Type B pancreatic cell (in vitro differentiated cells): ENCODE results near the gene RPLP2. TPM values are rescaled to one million over a fixed set of nuclear protein-coding genes. Genes with fewer than 3 reads are reported as not detected.

ENCODE experiments used
- DNase-seq: peaks from one replicate; pipeline ENCODE4 v3.0.0; 2021; ENCODE audit warnings: mixed read lengths; ENCODE audit not compliant: unreplicated experiment; ENCODE audit errors: extremely low spot score
- H3K27ac Mint-ChIP-seq: 2 replicates; pipeline ENCODE4 v1.8.0; 2021; ENCODE audit warnings: mild to moderate bottlenecking, mixed read lengths
- H3K27me3 Mint-ChIP-seq: 2 replicates; pipeline ENCODE4 v1.8.0; 2021; ENCODE audit warnings: mixed read lengths
- H3K36me3 Mint-ChIP-seq: 2 replicates; pipeline ENCODE4 v1.8.0; 2021; ENCODE audit warnings: mixed read lengths
- H3K4me1 Mint-ChIP-seq: one replicate; pipeline ENCODE4 v1.8.0; 2021; ENCODE audit warnings: mixed read lengths; ENCODE audit not compliant: unreplicated experiment
- H3K4me3 Mint-ChIP-seq: 2 replicates; pipeline ENCODE4 v1.8.0; 2021; ENCODE audit warnings: mild to moderate bottlenecking, mixed read lengths
- H3K9me3 Mint-ChIP-seq: 2 replicates; pipeline ENCODE4 v1.8.0; 2021; ENCODE audit warnings: mixed read lengths
- CTCF ChIP-seq: fragments of 200-600 bp; sonication (generic); conservative IDR thresholded peaks from 2 replicates; pipeline ENCODE4 v1.5.0; 2021; ENCODE audit warnings: antibody characterized with exemption, mild to moderate bottlenecking
- total RNA-seq: library from RNA; stranded (reverse); gene quantifications from 2 replicates; pipeline ENCODE4 v1.2.1, GENCODE V29; 2021; ENCODE audit warnings: low replicate concordance

RPLP2 gene
- total RNA-seq, 1 donor from 2014 or later = 1,985 TPM

- no peak for TF ChIP-seq CTCF
- Mint-ChIP-seq H3K27me3 (no peaks in the 10 kb centered on the region), H3K36me3 (peaks cover 4% of the 10 kb centered on the region), H3K27ac (no peak overlapping the region), H3K9me3 (no peaks in the 10 kb centered on the region), H3K4me3 (no peak overlapping the region), H3K4me1 (no peaks in the 10 kb centered on the region)
- no peak for DNase-seq
These were observed 42.9 kb upstream of the RPLP2 start for GRCh38 chr11:766936-767210.

- peaks cover 3% of the 10 kb centered on the region for H3K36me3 Mint-ChIP-seq
- no peak overlapping the region for H3K4me3 Mint-ChIP-seq
- H3K4me1 Mint-ChIP-seq = no peaks in the 10 kb centered on the region
- no peak overlapping the region for H3K27ac Mint-ChIP-seq
- H3K9me3 Mint-ChIP-seq = no peaks in the 10 kb centered on the region
- no peaks in the 10 kb centered on the region for H3K27me3 Mint-ChIP-seq
- DNase-seq = no peak
- no peak for TF ChIP-seq CTCF
These were observed 42.5 kb upstream of the RPLP2 start for GRCh38 chr11:767238-767637.

- TF ChIP-seq CTCF = no peak
- DNase-seq = no peak
- Mint-ChIP-seq H3K4me1 (no peaks in the 10 kb centered on the region), H3K27me3 (no peaks in the 10 kb centered on the region), H3K9me3 (no peaks in the 10 kb centered on the region), H3K36me3 (no peaks in the 10 kb centered on the region), H3K27ac (no peak overlapping the region), H3K4me3 (no peak overlapping the region)
These were observed 39.7 kb upstream of the RPLP2 start for GRCh38 chr11:769887-770641.

- no peak for DNase-seq
- H3K9me3 Mint-ChIP-seq = no peaks in the 10 kb centered on the region
- H3K36me3 Mint-ChIP-seq = no peaks in the 10 kb centered on the region
- H3K27me3 Mint-ChIP-seq = no peaks in the 10 kb centered on the region
- no peak for TF ChIP-seq CTCF
- no peak overlapping the region for H3K27ac Mint-ChIP-seq
- H3K4me3 Mint-ChIP-seq = no peak overlapping the region
- H3K4me1 Mint-ChIP-seq = no peaks in the 10 kb centered on the region
These were observed 38.8 kb upstream of the RPLP2 start for GRCh38 chr11:770642-771616.

- no peak for TF ChIP-seq CTCF
- no peak overlapping the region for H3K4me3 Mint-ChIP-seq
- no peak for DNase-seq
- no peaks in the 10 kb centered on the region for H3K9me3 Mint-ChIP-seq
- H3K27me3 Mint-ChIP-seq = no peaks in the 10 kb centered on the region
- H3K36me3 Mint-ChIP-seq = no peaks in the 10 kb centered on the region
- no peaks in the 10 kb centered on the region for H3K4me1 Mint-ChIP-seq
- H3K27ac Mint-ChIP-seq = no peak overlapping the region
These were observed 38.1 kb upstream of the RPLP2 start for GRCh38 chr11:771617-772204.
